ENCODE measurements around the gene NOPCHAP1. TPM values are rescaled to one million over a fixed set of nuclear protein-coding genes. Genes with fewer than 3 reads are reported as not detected.

Gene NOPCHAP1
- total RNA-seq, 3 donors from 2014 or later (not counting 1 experiment from before 2014, with no cell fraction given) = 8.0 to 9.5 (median 8.6) TPM

DNA sequence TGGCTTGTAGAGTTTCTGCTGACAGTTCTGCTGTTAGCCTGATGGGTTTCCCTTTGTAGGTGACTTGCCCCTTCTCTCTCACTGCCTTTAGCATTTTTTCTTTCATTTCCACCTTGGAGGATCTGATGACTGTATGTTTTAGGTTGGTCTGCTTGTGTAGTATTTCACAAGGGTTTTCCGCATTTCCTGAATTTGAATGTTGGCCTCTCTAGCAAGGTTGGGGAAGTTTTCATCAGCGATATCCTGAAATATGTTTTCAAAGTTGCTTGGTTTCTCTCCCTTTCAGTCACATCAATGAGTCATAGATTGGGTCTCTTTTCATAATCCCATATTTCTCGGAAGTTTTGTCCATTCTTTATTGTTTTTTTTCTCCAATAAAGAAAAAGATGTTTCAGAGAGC, 11.4 kb downstream of the NOPCHAP1 start:
- Histone ChIP-seq H3K27me3 (ENCODE audit: control insufficient read depth, insufficient read depth, low read length) (no peaks in the 10 kb centered on the region), H3K9me3 (ENCODE audit: control insufficient read depth, insufficient read depth, low read length) (no peaks in the 10 kb centered on the region), H3K4me3 (ENCODE audit: low read length) (no peak overlapping the region), H3K4me1 (ENCODE audit: control insufficient read depth, insufficient read depth, low read length) (no peaks in the 10 kb centered on the region), H3K36me3 (ENCODE audit: control insufficient read depth, insufficient read depth, low read length) (peaks cover 44% of the 10 kb centered on the region), H3K27ac (ENCODE audit: low read length) (no peak overlapping the region)
- H3K27me3 Mint-ChIP-seq (ENCODE audit: low read depth in 2 of 2) = no peaks in the 10 kb centered on the region
- peaks cover 42% of the 10 kb centered on the region for H3K36me3 Mint-ChIP-seq
- H3K4me1 Mint-ChIP-seq = peaks cover 0 to 4% of the 10 kb centered on the region in 2 donors
- TF ChIP-seq, protein P1, sequence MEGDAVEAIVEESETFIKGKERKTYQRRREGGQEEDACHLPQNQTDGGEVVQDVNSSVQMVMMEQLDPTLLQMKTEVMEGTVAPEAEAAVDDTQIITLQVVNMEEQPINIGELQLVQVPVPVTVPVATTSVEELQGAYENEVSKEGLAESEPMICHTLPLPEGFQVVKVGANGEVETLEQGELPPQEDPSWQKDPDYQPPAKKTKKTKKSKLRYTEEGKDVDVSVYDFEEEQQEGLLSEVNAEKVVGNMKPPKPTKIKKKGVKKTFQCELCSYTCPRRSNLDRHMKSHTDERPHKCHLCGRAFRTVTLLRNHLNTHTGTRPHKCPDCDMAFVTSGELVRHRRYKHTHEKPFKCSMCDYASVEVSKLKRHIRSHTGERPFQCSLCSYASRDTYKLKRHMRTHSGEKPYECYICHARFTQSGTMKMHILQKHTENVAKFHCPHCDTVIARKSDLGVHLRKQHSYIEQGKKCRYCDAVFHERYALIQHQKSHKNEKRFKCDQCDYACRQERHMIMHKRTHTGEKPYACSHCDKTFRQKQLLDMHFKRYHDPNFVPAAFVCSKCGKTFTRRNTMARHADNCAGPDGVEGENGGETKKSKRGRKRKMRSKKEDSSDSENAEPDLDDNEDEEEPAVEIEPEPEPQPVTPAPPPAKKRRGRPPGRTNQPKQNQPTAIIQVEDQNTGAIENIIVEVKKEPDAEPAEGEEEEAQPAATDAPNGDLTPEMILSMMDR (IDR thresholded peaks at IDR 0.05) = no peak
- no peaks in the 10 kb centered on the region for H3K9me3 Mint-ChIP-seq
- H3K27ac Mint-ChIP-seq = no peak overlapping the region
- ATAC-seq (no peak), DNase-seq (no peak)
- intact Hi-C loops (cut with micrococcal nuclease) = no loop called here
- 100% methylated on average over 2 of the region's 3 CpGs for WGBS (ENCODE audit: insufficient coverage)
- H3K4me3 Mint-ChIP-seq = no peak overlapping the region

DNA sequence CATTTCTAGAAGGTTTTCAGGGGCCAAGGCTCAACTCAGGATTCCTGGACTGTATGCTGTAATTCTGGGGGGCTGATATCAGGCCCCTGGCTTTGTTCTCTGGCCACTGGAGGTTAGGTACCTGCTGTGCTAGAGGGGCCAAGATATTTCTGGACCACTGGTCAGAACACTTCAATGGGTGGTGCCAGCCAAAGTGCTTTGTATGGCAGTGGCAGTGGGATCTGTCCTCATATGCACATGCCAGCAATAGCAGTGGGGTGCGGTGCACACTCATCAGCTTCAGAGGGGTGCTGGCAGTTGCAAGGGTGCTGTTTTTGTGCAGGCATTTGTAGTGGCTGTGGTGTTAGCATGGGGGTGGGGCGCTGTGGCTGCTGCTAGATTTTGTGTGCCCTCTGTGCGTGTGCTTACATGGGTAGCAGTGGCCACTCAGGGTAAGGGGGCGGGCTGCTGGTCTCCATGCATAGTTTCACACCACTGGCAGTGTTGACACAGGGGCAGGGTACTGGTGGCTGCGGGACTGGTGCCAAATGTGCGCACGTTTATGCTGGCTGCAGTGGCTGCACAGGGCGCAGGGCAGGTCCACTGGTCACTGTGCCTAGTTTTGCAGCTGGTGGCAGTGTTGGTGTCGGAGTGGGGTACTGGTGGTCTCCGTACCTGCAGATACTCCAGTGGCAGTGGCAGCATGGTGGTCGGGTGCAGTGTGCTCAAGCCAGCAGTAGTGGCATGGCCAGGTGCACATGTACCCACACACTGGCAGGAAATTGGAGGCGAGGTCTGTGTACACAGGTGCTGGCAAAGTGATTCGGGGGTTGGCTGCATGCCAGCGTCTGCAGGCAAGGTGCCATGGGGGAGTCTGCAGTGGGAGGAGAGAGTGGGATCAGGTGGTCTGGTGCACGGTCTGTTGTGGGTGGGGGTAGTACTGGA, 12.6 kb downstream of the NOPCHAP1 start:
- Histone ChIP-seq H3K27ac (ENCODE audit: low read length) (no peak overlapping the region), H3K27me3 (ENCODE audit: control insufficient read depth, insufficient read depth, low read length) (no peaks in the 10 kb centered on the region), H3K4me3 (ENCODE audit: low read length) (no peak overlapping the region), H3K4me1 (ENCODE audit: control insufficient read depth, insufficient read depth, low read length) (no peaks in the 10 kb centered on the region), H3K36me3 (ENCODE audit: control insufficient read depth, insufficient read depth, low read length) (peaks cover 45% of the 10 kb centered on the region), H3K9me3 (ENCODE audit: control insufficient read depth, insufficient read depth, low read length) (no peaks in the 10 kb centered on the region)
- H3K36me3 Mint-ChIP-seq = peaks cover 41% of the 10 kb centered on the region
- TF ChIP-seq, protein P1 (IDR thresholded peaks at IDR 0.05) = no peak
- H3K4me1 Mint-ChIP-seq = peaks cover 0 to 4% of the 10 kb centered on the region in 2 donors
- WGBS (ENCODE audit: insufficient coverage) = 89% methylated on average over 15 of the region's 15 CpGs
- ATAC-seq (no peak), DNase-seq (no peak)
- H3K4me3 Mint-ChIP-seq = no peak overlapping the region
- no peaks in the 10 kb centered on the region for H3K27me3 Mint-ChIP-seq (ENCODE audit: low read depth in 2 of 2)
- intact Hi-C loops (cut with micrococcal nuclease) = no loop called here
- no peaks in the 10 kb centered on the region for H3K9me3 Mint-ChIP-seq
- no peak overlapping the region for H3K27ac Mint-ChIP-seq

DNA sequence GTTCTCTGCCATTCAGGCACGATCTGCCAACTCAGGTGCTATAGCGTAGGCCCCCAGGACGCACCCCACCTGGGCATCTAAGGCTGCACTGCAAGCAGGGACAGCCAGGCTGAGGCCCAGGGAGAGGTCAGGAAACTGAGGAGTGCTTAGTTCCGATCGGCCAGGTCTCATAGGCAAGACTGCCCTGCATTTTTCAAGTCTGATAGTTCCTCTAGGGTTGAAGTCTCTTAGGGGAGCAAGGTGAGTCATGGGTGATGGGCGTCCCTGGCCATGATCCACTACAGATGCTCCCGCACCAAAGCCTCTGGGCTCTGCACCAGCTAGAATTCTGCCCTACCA, 13.2 kb downstream of the NOPCHAP1 start:
- no peak overlapping the region for H3K27ac ChIP-seq (ENCODE audit: low read length)
- H3K27me3 ChIP-seq (ENCODE audit: control insufficient read depth, insufficient read depth, low read length) = no peaks in the 10 kb centered on the region
- H3K36me3 ChIP-seq (ENCODE audit: control insufficient read depth, insufficient read depth, low read length) = peaks cover 43% of the 10 kb centered on the region
- WGBS (ENCODE audit: insufficient coverage) = 89% methylated on average over 7 of the region's 7 CpGs
- Mint-ChIP-seq H3K36me3 (peaks cover 43% of the 10 kb centered on the region), H3K27ac (no peak overlapping the region), H3K9me3 (no peaks in the 10 kb centered on the region), H3K27me3 (ENCODE audit: low read depth in 2 of 2) (no peaks in the 10 kb centered on the region), H3K4me1 (peaks cover 0 to 4% of the 10 kb centered on the region in 2 donors), H3K4me3 (no peak overlapping the region)
- no peak overlapping the region for H3K4me3 ChIP-seq (ENCODE audit: low read length)
- intact Hi-C loops (cut with micrococcal nuclease) = no loop called here
- no peak for ATAC-seq
- H3K4me1 ChIP-seq (ENCODE audit: control insufficient read depth, insufficient read depth, low read length) = no peaks in the 10 kb centered on the region
- no peaks in the 10 kb centered on the region for H3K9me3 ChIP-seq (ENCODE audit: control insufficient read depth, insufficient read depth, low read length)
- TF ChIP-seq, protein P1 (IDR thresholded peaks at IDR 0.05) = no peak
- no peak for DNase-seq

Measured in natural killer cell (primary cell).